D341Med (cell line): ENCODE results near the gene DDX54.
"Not testable (repeated sequence)": the region's sequence is repeated elsewhere in the genome, so short reads cannot be mapped to it uniquely, and the experiment has no call there.

Experiments
- DNase-seq: peaks from one replicate; pipeline ENCODE4 v3.0.0; 2012; ENCODE audit warnings: low spot score

Gene DDX54

DNA sequence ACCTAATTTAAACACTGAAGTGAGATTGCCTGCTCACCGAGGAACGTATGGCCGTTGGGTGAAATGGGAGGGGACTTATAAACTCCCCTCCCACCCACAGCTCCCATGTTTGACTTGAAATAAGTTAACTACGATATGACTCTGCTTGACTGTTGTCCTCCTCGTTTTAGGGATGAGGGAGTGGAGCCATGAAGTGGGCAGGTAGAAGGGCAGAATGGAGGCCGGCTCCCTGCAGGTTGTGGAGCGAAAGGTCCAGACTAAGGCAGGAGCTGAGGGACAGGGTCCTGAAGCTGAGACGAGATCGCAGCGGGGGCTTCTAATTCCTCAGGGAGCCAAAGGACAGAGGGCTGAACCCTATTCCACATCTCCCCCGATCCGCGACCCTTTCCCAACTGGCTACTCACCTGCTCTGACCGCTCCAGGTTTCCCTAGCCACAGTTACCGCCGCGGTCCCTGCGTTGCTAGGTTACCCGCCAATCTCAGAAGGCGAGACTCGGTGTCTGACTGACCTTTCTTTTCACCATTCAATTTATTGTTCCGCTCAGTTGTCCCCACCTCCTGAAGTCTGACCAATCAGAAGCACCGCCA is 35.4 kb upstream of the DDX54 start:
- DNase-seq = peak; percentile 47

DNA sequence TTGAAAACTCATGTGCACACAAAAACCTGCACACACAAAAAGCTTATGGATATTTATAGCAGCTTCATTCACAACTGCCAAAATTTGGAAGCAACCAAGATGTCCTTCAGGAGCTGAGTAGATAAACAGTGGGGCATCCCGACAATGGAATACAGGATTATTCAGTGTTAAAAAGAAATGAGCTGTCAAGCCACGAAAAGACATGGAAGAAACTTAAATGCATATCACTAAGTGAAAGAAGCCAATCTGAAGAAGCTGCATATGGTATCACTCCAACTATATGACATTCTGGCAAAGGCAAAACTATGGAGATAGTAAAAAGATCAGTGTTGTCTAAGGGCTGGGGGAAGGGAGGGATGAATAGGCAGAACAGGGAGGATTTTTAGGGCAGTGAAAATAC is 30.7 kb upstream of the DDX54 start:
- DNase-seq = no peak

DNA sequence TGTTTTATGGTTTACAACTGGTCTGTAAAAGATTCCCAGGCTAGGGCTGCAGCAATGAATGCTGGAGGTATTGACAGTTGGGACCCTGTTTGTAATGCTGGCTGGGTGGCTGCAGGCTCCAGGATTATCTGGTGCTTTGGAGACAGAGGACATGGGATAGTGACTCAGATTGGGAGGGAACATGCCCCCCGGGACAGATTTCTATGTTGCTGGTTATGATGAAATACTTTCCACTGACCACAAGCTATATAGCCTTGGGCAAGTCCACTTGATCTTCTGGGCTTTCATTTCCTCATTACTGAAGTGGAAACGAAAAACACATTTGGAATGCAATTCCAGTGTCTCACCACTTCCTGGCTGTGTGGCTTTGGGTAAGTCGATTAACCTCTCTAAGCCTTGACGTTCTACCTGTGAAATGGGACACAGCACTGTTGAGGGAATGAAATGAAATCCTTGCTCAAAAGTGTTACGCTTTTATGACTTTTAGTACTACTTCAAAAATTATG is 29.7 kb upstream of the DDX54 start:
- DNase-seq = no peak

DNA sequence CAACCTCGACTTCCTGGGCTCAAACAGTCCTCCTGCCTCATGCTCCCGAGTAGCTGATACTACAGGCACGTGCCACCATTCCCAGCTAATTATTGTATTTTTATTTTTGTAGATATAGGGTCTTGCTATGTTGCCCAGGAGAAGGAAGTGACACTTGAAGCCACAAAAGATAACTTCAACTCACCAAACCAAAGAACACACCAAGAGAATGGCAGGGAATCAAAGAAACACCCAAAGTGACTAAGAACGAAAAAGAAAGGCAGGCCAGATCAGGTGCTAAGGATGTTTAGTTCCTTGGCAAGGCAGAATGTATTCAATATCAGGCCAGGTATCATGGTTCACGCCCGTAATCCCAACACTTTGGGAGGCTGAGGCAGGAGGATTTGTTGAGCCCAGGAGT is 25.9 kb upstream of the DDX54 start:
- DNase-seq = no peak

DNA sequence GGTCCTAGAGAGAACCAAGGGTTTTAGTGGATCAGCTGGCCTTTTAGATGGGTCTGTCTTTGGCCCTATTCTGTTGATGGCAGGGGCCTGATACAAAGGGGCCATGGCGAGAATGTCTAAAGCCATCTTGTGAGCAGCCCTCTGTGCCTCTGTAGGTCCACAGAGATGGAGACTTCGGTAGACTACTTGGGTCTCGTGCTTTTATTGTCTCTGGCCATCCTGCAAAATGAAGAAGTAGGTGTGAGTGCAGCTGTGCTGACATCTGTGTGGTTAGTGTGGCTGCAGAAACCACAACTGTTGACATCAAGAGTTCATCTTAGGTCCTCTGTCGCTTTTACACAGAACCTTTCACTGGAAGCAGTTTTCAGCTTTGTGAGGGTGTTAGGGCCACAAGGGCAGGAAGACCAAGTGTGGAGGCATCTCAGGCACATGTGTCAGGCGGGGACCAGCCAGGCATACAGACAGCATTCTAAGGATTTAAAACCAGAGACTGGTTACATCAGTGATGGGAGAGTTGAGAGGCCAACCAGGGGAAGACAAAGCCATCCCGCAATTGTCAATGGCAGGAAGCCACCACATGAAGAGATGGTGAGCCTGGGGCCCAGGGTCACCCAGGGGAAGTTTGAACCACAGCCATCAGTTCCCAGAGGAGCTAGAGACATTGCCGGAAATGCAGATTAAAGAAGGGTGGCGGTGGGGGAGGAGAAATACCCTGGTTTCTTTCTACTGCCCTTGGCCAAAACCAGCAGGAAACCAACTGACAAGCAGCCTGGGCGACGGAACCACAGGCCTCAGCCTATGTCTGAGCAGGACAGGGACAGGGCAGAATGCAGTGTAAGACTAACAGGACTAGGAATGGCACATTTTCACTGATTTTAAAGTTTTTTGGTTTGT is 23.0 kb upstream of the DDX54 start:
- no peak for DNase-seq

DNA sequence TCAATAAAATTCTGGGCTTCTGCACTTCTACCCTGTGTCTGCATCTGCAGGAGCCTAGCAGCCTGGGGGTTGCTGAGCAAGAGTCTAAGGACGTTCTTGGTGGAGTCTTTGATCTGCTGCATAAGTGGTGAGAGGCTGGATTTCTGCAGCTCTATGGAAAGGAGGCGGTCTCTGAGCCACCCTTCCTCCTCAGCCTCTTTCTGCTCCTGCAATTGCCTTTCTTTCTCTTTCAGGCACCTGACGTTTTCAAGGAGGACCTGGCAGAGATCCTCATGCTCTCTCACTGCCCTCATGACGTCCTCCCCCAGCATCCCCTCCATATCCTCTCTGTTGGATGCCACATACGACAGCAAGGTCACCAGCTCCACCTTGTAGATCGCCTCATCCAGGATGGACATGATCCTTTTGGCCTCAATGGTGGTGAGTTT is 22.3 kb upstream of the DDX54 start:
- DNase-seq = no peak

DNA sequence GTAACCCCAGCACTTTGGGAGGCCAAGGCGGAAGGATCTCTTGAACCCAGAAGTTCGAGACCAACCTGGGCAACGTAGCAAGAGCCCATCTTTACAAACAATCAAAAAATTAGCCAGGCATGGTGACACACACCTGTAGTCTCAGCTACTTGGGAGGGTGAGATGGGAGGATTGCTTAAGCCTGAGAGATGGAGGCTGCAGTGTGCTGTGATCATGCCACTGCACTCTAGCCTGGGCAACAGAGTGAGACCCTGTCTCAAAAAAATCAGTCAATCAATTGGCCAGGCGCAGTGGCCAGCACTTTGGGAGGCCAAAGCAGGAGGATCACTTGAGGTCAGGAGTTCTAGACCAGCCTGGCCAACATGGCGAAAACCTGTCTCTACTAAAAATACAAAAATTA is 21.5 kb upstream of the DDX54 start:
- not testable (repeated sequence) for DNase-seq

DNA sequence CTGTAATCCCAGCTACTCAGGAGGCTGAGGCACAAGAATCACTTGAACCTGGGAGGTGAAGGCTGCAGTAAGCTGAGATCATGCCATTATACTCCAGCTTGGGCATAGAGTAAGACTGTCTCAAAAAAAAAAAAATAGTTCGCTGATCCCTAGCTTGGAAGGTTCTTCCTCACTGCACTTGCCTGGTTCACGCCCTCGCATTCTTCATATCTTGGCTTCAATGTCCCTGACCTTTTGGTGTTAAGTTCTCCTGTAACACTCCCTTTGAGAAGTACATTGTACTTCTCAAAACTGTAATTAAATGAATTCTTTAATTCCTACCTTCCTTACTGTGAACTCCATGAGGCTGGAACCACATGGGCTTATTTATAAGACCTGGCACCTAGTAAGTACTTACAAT is 19.5 kb upstream of the DDX54 start:
- DNase-seq = no peak

DNA sequence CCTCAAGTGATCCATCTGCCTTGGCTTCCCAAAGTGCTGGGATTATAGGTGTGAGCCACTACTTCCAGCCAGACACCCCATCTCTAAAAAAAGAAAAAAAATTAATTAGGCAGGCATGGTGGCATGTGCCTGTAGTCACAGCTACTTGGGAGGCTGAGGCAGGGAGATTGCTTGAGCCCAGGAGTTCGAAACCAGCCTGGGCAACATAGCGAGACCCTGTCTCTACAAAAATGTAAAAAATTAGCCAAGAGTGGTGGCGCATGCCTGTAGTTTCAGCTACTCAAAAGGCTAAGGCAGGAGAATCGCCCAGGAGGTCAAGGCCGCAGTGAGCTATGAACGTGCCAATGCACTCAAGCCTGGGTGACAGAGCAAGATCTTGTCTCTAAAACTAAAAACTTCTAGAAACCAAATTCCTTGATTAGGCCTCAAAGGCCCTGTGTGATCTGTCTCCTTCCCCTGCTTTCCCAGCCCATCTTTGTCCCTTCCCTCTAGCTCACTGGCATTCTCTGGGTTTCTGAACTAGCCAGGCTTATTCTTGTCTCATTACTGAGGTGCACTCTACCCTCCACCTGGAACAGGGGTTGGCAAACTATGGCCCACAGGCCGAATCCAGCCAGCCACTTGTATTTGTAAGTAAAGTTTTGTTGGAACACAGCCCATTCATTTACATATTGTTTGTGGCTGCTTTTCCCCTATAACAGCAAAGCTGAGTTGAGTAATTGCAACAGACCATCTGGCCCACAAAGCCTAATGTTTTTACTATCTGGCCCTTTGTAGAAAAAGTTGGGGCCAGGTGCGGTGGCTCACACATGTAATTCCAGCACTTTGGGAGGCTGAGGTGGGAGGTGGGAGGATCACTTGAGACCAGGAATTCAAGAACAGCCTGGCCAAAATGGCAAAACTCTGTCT is 18.8 kb upstream of the DDX54 start:
- DNase-seq = no peak

DNA sequence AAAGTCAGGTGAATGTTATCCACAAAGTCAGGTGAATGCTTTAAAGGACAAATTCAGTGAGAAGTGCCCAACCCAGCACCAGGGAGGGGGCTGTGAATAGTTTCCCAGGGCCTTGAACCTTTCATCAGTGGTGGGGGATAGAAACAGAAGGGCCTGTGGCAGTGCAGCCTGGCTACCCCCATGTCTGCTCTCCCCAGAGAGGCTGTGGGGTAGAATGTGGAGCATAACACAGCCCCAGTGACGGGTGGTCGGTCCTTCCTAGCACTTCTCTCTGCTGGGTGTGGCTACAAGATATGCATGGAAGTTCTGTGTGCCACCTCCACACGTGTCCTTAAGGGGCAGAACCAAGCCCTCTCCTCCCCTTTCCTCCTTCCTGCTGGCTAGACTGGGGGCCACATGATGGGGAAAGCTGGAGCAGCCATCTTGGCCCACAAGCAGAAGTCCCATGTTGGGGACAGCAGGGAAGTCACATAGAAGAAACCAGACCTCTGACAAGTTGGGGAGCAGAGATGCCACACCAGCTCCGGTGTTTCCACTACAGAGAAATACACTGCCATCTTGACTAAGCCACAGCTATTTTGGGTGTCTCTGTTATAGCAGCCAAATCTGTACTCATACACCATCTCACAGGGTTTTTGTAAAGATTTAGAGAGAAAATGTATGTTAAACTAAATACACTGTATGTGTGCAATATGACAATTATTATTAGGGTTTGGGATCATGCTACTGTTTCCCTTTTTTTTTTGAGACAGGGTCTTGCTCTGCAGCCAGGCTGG is 17.2 kb upstream of the DDX54 start:
- DNase-seq = no peak

DNA sequence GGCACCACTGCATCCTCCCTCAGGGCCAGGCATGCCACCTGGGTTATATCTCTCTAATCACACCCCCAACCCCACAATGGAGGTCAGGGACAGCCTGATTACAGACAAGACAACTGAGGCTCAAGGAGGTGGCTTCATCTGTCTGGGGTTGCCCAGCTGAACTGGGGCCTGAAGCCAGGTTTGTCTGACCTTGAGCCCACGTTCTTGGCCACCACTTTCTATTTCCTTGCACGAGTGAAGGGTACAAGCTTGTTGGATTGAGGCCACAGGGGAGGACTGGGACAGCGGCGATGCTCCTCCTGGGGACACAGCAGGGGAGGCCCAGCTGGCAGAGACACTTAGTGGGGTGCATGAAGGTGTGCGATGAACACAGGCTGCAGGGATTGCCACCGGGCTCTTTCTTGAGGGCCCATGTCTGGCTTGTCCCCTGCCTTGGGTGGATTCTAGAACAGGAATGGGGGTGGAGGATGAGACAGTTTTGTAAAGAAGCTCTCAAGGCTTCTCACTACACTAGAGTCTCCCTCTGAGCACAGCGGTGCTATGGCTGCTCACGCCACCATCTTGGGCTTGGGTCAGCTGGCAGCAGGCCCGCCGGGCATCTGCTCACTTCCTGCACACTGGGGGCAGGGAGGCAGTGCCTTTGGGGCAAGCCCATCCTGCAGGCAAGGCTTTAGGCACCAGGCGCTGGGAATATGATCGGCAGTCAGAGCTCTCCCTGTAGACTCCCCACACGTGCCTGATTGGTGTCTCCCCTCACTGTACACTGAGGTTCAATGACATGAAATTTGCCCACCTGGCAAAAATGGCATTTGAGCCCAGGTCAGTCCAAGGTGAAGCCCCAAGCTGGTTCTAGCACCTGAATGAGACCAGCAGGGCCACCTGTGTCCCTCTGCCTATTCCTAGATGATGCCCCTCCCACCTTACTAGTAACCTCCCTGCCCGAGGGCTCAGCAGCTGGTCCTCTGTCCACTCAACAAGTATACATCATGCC is 16.2 kb upstream of the DDX54 start:
- DNase-seq = no peak

DNA sequence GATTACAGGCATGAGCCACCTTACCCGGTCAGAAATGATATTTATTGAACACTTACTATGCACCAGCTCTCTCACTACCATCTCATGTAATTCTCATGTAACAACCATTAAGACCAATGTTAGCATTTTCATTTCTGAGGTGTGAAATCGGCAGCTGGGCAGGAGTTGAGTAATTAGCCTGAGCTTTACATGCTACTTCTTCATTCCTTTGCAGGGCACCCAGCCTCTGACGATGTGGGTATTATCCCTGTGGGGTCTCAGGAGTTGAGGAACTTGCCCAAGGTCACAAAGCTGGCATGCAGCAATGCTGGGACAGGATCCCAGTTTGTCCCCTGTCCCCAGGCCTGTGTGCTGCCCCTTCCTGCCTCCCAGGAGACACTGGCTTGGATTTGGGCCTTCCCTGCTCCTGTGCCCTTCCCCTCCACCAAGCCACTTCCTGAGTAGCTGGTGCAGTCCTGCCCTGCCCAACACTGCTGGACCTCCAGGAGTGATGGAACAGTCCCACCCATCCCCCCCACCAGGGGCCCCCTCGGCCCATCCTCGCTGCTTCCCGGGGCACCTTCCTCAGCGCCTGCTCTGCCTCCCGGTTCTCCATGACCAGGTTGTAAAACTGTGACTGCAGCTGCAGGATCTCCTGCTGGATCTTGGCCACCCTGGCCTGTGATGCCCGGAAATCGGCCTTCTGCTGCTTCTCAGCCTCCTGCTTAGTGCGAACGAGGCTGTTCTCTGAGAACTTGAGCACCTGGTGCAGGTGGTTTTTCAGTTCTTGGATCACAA is 14.9 kb upstream of the DDX54 start:
- no peak for DNase-seq

DNA sequence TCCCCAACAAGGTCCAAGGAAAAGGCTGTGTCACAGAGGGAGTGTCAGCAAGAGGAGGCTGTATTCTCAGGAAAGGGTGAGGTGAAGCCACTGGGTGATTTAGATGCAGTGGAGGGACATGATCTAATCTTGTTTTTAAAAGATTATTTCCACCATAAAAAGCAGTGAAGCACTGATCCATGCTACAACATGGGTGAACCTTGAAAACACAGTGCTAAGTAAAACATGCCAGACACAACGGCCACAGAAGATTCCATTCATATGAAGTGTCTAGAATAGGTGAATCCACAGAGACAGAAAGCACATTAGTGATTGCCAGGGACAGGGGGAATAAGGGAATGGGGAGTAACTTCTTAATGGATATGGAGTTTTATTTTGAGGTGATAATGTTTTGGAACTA is 13.0 kb upstream of the DDX54 start:
- DNase-seq = no peak

DNA sequence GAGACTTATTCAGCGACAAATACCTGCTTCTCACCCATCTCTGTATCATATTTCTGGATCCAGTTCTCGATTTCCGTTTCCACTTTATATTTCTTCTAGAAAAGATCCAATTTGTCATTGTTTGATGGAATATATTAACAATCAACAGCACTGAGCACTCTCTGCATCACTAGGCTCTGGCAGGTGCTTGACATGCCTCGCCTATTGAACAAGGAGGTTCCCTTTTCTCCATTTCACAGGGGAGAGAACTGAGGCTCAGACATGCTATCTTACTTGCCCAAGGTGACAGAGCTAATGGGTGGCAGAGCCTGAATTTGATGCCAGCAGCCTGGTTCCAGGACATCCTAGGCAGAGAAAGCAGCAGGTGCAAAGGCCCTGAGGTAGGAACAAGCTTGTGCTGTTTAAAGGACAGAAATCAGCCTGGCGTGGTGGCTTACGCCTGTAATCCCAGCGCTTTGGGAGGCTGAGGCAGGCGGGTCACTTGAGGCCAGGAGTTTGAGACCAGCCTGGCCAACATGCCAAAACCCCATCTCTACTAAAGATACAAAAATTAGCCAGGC is 12.3 kb upstream of the DDX54 start:
- no peak for DNase-seq

DNA sequence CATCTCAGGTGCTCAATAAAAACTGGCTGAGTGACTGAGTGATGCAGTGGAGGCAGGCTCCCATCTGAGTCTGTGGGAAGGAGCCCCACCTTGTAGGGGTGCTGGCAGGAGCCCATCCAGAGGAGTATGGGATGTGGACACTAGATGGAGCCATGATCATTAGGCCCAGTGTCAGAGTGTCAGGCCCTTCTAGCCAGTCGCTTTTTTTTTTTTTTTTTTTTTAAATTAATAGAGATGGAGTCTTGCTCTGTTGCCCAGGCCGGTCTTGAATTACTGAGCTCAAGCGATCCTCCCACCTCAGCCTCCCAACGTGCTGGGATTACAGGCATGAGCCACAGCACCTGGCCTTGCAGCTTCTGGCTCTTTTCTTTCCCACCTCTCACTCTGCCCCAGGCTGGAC is 11.7 kb upstream of the DDX54 start:
- peak; percentile 84 for DNase-seq

DNA sequence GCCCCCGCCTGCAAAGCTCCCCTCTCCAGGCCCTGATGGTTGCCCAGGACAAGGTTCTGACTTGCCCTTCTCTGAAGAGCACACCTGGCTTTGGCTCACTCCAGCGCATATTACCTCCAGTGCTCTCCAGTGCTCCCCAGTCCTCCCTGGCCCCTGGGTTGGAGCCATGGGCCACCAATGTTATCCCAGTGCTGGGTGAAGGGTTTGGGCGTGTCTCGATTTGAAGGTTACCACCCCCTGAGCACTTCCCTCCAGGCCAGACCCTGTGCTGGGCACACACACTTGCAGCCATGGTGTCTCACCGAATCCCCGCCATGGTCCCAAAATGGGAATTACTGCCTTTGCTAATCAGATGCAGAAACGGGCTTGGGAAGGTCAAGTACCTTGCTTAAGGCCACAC is 11.3 kb upstream of the DDX54 start:
- no peak for DNase-seq

DNA sequence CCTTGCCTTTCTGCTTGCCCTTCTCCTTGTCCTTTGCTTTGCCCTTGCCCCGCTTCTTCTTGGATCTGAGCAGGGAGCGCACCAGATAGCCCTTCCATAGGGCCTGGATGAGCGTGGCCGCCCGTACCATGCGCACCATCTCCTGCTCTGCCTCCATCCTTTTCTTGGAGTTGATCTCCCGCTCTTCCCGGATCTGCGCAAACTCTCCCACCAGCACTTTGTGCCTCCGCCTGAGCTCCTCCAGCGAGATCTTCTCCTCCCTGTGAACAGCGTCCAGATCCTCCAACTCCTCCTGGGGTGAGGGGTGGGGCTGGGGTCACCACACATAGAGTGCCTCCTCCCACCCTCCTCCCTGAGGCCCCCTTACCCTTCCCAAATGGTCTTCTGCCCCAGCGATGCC is 10.3 kb upstream of the DDX54 start:
- DNase-seq = no peak

DNA sequence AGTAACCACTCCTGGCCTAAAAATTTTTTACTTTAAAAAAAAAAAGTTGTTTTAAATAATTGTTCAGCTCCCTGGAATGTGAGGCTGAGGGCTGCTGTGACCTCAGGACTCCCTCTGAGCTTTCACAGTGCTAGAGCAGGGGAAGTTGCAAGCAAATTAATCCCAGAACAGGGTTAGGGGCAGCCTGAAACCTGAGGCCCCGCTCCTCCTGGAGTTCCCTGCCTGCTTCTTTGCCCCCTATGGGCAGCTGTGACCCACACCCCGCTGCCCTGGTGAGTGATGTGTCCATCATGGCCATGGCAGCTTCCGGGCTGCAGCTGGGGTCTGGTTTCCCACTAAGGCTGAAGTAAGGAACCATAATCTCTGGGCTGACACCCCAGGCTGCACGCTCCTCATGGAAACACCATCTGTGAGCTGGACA is 9.7 kb upstream of the DDX54 start:
- DNase-seq = no peak

DNA sequence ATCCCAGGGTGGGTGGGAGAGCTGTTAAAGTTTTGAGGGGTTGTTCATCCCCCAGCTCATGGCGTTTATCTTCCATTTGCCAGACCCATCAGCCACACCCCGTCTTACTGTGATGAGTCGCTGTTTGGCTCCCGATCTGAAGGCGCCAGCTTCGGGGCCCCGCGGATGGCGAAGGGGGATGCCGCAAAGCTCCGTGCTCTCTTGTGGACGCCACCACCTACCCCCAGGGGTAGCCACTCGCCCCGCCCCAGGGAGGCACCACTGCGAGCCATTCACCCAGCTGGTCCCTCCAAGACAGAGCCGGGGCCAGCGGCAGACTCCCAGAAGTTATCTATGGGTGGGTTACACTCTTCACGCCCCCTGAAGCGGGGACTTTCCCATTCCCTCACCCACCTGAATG is 5.9 kb upstream of the DDX54 start:
- no peak for DNase-seq
